Fibroblast of villous mesenchyme (primary cell): ENCODE results near the gene GALNTL6. TPM values are rescaled to one million over a fixed set of nuclear protein-coding genes. Genes with fewer than 3 reads are reported as not detected.

Experiments
- DNase-seq: peaks from one replicate; pipeline ENCODE4 v3.0.0-alpha.2; 2010; ENCODE audit warnings: low read depth
- H3K4me3 ChIP-seq: 2 replicates; pipeline ENCODE4 v1.5.1; 2011; ENCODE audit warnings: low read depth, mild to moderate bottlenecking, low read length
- total RNA-seq: library from RNA; depleted of rRNA; stranded (reverse); fragments of >200 nt; gene quantifications from 2 replicates; pipeline ENCODE4 v1.2.3, GENCODE V29; 2012
- TF ChIP-seq, protein P1 (sequence below): IDR thresholded peaks from 2 replicates; pipeline ENCODE4 v1.5.1; 2012; ENCODE audit warnings: low read depth, mild to moderate bottlenecking, low read length; ENCODE audit not compliant: insufficient read depth

The GALNTL6 gene
- total RNA-seq, 1 donor: not detected

DNA sequence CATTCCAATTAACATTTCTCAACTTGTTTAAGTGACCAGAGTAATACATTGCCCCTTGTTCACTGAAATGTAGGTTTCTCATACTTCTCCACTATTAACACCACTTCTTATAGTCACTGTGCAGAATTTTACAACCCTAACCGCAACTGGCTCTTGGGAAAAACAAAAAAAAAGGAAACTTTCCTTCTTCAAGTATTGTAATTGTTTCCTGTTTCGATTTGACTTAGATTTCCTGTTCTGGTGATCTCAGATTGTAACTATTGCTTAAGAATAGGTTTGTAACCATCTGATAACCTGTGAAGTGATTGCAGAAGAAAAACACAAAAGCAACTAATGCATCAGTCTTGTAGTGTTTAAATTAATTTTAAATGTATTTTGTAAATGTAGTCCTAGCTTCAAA is 760.7 kb downstream of the GALNTL6 start:
- TF ChIP-seq, protein P1, sequence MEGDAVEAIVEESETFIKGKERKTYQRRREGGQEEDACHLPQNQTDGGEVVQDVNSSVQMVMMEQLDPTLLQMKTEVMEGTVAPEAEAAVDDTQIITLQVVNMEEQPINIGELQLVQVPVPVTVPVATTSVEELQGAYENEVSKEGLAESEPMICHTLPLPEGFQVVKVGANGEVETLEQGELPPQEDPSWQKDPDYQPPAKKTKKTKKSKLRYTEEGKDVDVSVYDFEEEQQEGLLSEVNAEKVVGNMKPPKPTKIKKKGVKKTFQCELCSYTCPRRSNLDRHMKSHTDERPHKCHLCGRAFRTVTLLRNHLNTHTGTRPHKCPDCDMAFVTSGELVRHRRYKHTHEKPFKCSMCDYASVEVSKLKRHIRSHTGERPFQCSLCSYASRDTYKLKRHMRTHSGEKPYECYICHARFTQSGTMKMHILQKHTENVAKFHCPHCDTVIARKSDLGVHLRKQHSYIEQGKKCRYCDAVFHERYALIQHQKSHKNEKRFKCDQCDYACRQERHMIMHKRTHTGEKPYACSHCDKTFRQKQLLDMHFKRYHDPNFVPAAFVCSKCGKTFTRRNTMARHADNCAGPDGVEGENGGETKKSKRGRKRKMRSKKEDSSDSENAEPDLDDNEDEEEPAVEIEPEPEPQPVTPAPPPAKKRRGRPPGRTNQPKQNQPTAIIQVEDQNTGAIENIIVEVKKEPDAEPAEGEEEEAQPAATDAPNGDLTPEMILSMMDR: no peak
- DNase-seq: no peak

DNA sequence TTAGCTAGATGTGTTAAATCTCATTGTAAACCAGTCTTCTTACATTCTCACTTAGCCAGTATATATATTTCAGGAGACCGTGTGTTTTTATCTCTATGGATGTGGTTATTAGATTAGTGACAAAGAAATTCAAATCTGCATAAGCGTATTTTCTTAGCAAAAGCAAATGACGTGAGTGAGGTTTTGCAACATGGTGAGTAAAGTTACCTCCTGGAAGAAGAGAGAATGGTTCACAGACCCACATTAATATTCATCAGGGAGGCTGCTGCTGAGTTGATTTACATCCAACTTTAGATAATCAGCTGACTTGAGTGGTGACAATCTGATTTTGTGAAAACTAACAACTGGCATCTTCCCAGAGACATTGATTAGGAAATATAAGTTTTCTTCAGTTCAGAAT is 765.5 kb downstream of the GALNTL6 start:
- no peak for DNase-seq
- TF ChIP-seq, protein P1: no peak
- H3K4me3 ChIP-seq: no peak overlapping the region

More for the DNA sequence above, 760.7 kb downstream of the GALNTL6 start:
- H3K4me3 ChIP-seq: no peak overlapping the region

DNA sequence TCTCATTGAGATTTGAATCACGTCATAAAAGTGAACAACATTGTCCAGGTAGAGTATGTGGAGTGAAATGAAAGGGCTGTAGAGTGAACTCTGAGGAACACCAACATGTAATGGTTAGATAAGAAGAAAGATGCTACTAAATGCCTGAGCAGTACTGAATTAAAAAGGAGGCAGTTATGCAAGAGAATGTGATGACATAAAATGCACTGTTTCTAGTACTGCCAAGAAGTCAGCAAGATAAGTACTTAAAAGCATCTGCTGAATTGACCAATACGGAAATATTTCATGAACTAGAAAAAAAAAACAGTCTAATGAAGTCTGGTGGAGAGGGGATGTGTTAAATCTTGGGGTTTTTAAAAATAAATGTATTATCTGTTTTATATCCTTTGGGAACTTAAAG is 771.6 kb downstream of the GALNTL6 start:
- no peak overlapping the region for H3K4me3 ChIP-seq
- TF ChIP-seq, protein P1: no peak
- DNase-seq: no peak

DNA sequence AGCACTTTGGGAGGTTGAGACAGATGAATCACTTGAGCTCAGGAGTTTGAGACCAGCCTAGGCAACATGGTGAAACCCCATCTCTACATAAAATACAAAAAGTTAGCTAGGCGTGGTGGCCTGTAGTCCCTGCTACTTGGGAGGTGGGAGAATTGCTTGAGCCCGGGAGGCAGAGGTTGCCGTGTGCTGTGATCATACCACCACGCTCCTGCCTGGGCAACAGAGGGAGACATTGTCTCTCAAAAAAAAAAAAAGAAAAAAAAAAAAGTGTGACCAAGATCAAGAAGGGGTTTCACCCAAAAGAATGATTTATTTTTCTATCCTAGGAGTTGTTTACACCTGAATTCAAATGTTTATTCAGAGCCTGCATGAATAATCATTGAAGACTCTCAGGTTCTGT is 783.0 kb downstream of the GALNTL6 start:
- DNase-seq: no peak
- TF ChIP-seq, protein P1: no peak
- H3K4me3 ChIP-seq: no peak overlapping the region

DNA sequence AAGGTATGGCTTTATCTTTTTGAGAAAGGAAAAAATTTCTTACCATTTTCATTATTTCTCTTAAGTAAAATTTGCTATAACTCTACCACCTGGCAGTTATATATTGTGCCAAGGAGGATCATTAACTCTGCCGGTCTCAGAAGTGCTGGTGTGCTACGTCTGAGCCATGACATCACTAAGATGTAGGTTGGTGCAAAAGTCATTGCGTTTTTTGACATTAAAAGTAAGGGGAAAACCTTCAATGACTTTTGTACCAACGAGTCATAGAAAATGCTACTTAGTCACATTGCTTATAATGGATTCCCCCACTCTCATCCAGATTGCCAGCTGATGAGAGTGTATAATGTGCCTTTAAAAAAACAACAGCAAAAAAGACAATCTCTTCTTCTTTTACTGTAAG is 786.4 kb downstream of the GALNTL6 start:
- TF ChIP-seq, protein P1: no peak
- no peak overlapping the region for H3K4me3 ChIP-seq

DNA sequence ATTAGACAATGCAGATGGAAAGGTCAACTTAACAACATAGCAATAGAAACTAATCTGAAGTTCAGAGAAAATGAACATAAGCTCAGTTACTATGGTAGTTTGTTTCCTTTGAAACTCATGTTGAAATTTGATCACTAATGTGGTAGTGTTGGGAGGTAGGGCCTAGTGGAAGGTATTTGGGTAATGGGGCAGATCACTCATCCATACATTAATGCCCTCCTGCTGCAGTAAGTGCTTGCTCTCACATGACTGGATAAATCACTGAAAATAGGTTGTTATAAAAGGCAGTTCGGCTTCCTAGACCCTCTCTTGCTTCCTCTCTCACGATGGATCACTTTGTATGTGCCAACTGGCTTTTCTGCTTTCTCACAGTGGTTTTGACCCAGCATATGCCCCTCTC is 788.0 kb downstream of the GALNTL6 start:
- H3K4me3 ChIP-seq: no peak overlapping the region
- no peak for DNase-seq
- TF ChIP-seq, protein P1: no peak

More for the DNA sequence above, 786.4 kb downstream of the GALNTL6 start:
- no peak for DNase-seq

DNA sequence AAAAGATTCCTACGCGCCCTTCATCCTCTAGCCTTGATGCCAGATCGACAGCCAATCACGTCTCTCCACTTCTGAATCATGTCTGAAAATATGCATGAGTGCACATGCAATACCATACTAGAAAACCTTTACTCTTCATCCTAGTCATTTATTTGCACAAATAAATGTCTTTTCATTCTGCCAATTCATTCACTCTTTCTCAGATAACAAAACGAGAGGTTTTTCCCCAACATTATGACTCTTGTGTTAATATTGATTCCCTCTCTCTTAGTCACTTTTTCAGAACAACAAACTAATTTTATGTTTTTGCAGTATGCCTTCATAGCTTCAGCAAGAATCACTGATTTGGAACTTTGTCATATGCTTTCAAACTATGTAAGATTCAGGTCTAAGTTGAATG is 806.0 kb downstream of the GALNTL6 start:
- DNase-seq: no peak
- H3K4me3 ChIP-seq: no peak overlapping the region
- TF ChIP-seq, protein P1: no peak
